HG02970 (cell line): ENCODE results near the gene EVL.

Source experiments
- ATAC-seq: cut with Tn5 transposase; IDR thresholded peaks from one replicate; pipeline ENCODE4 v1.9.1; 2021; ENCODE audit warnings: mild to moderate bottlenecking, moderate library complexity, moderate number of reproducible peaks; ENCODE audit not compliant: unreplicated experiment, low FRiP score

EVL gene

GRCh38 chr14:100037353-100037752, 27.9 kb upstream of the EVL start:
- ATAC-seq: no peak

GRCh38 chr14:100038065-100038464, 27.2 kb upstream of the EVL start:
- no peak for ATAC-seq

GRCh38 chr14:100039903-100040302, 25.3 kb upstream of the EVL start:
- ATAC-seq: no peak

- ATAC-seq: no peak
Observed at GRCh38 chr14:100041271-100041670, 24.0 kb upstream of the EVL start.

GRCh38 chr14:100042286-100042685, 22.9 kb upstream of the EVL start:
- ATAC-seq: no peak

GRCh38 chr14:100045642-100046344, 19.4 kb upstream of the EVL start:
- no peak for ATAC-seq

- no peak for ATAC-seq
Observed at GRCh38 chr14:100047600-100047999, 17.6 kb upstream of the EVL start.

GRCh38 chr14:100048786-100049185, 16.4 kb upstream of the EVL start:
- no peak for ATAC-seq

GRCh38 chr14:100049220-100049619, 16.0 kb upstream of the EVL start:
- no peak for ATAC-seq

GRCh38 chr14:100051103-100051502, 14.1 kb upstream of the EVL start:
- ATAC-seq: no peak

- ATAC-seq: no peak
Observed at GRCh38 chr14:100051543-100051942, 13.7 kb upstream of the EVL start.

GRCh38 chr14:100052819-100053218, 12.4 kb upstream of the EVL start:
- ATAC-seq: no peak

- no peak for ATAC-seq
Observed at GRCh38 chr14:100054316-100055075, 10.7 kb upstream of the EVL start.

- ATAC-seq: no peak
Observed at GRCh38 chr14:100056431-100056830, 8.8 kb upstream of the EVL start.

GRCh38 chr14:100056964-100057795, 8.0 kb upstream of the EVL start:
- no peak for ATAC-seq

- ATAC-seq: no peak
Observed at GRCh38 chr14:100058777-100059437, 6.3 kb upstream of the EVL start.

GRCh38 chr14:100059438-100059781, 5.8 kb upstream of the EVL start:
- no peak for ATAC-seq

GRCh38 chr14:100060760-100061159, 4.5 kb upstream of the EVL start:
- no peak for ATAC-seq

GRCh38 chr14:100062590-100062989, 2.6 kb upstream of the EVL start:
- ATAC-seq: no peak

- no peak for ATAC-seq
Observed at GRCh38 chr14:100063314-100063941, 1.8 kb upstream of the EVL start.
